ENCODE results near the gene AVPR2. TPM values are rescaled to one million over a fixed set of nuclear protein-coding genes. Genes with fewer than 3 reads are reported as not detected.

AVPR2 gene
- total and polyA plus RNA-seq, 2 donors (not counting 1 experiment from before 2014, with no cell fraction given) = not detected

DNA sequence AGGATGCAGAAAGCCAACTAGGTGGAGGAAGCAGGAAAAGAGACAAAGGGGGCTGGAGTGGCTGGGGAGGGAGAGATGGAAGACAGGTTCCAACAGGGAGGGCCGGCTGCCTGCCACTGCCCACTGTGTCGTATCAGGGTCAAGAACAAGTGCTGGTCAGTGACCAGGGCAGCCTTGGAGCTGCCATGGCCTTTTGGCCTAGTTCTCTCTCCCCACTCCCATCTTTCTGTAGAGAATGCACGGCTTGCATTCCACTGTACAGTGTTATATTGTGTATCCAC is 30.4 kb upstream of the AVPR2 start:
- Histone ChIP-seq H3K9me3 (ENCODE audit: control insufficient read depth, insufficient read depth, low read depth, low read length) (no peaks in the 10 kb centered on the region), H3K4me1 (ENCODE audit: control insufficient read depth, extremely low read depth, insufficient read depth, low read length) (no peaks in the 10 kb centered on the region), H2AFZ (ENCODE audit: low read length) (no peak overlapping the region), H3K4me3 (replicated peaks in 1 of 4; ENCODE audit: control extremely low read depth in 1 of 4, insufficient read depth in 1 of 4, low read depth in 3 of 4, low read length in 4 of 4) (no peak overlapping the region), H3K27me3 (ENCODE audit: control insufficient read depth, insufficient read depth, low read length) (no peaks in the 10 kb centered on the region), H3K9ac (ENCODE audit: insufficient read depth, low read length) (no peak overlapping the region), H3K79me2 (ENCODE audit: control insufficient read depth, insufficient read depth, low read length) (no peaks in the 10 kb centered on the region), H3K36me3 (ENCODE audit: control insufficient read depth, insufficient read depth, low read length) (no peaks in the 10 kb centered on the region), H4K20me1 (ENCODE audit: control insufficient read depth, extremely low read depth, insufficient read depth, low read length) (no peaks in the 10 kb centered on the region), H3K4me2 (ENCODE audit: extremely low read depth, insufficient read depth, low read length) (no peak overlapping the region), H3K27ac (ENCODE audit: insufficient read depth, low read length) (no peak overlapping the region)
- TF ChIP-seq, protein P1, sequence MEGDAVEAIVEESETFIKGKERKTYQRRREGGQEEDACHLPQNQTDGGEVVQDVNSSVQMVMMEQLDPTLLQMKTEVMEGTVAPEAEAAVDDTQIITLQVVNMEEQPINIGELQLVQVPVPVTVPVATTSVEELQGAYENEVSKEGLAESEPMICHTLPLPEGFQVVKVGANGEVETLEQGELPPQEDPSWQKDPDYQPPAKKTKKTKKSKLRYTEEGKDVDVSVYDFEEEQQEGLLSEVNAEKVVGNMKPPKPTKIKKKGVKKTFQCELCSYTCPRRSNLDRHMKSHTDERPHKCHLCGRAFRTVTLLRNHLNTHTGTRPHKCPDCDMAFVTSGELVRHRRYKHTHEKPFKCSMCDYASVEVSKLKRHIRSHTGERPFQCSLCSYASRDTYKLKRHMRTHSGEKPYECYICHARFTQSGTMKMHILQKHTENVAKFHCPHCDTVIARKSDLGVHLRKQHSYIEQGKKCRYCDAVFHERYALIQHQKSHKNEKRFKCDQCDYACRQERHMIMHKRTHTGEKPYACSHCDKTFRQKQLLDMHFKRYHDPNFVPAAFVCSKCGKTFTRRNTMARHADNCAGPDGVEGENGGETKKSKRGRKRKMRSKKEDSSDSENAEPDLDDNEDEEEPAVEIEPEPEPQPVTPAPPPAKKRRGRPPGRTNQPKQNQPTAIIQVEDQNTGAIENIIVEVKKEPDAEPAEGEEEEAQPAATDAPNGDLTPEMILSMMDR (conservative IDR thresholded peaks at IDR 0.05 in 1 of 2, IDR thresholded peaks at IDR 0.05 in 1 of 2; ENCODE audit: low read depth in 1 of 2, low read length in 2 of 2) = no peak
- TF ChIP-seq EZH2 (IDR thresholded peaks at IDR 0.05; ENCODE audit: low read length, missing control alignments) = no peak
- no peak for DNase-seq (ENCODE audit: low read depth in 2 of 2)

DNA sequence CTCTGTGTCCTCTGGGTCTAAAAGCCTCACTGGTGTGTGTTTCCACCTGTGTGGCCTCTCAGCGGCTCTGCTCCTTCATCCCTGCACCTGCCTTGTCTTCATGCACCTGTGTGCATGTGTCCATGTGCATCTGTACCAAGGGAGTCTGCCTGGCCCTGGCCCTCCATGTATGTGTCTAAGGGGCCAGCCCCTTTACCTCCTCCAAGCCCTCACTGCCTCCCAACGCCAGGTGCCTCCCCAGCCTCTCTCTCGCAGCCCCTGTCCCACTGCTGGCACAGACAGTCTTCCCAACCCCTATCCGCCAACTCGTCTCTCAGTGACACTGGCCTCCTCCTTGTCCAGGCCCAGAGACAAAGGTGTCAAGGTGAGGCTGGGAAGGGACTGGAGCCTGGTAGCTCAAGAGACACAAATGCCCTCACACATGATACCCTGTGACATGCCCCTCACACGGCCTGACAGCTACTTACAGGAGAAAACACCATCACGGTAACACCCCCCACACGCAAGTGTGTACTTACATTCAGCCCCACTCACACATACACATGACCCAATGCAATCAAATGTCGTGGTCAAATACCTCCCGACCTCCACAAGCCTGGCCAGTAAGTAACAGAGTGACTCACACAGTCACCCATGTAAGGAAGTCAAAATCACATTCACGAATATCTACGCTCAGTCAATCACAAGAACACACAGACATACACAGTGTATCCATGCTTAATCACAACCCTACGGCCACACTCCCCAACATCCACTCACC is 29.9 kb upstream of the AVPR2 start:
- H3K4me3 ChIP-seq (replicated peaks in 1 of 4; ENCODE audit: control extremely low read depth in 1 of 4, insufficient read depth in 1 of 4, low read depth in 3 of 4, low read length in 4 of 4) = no peak overlapping the region
- no peaks in the 10 kb centered on the region for H3K27me3 ChIP-seq (ENCODE audit: control insufficient read depth, insufficient read depth, low read length)
- peak in 1 of 2 donors; percentile 4 for DNase-seq (ENCODE audit: low read depth in 2 of 2)
- no peak overlapping the region for H3K27ac ChIP-seq (ENCODE audit: insufficient read depth, low read length)
- no peak overlapping the region for H3K4me2 ChIP-seq (ENCODE audit: extremely low read depth, insufficient read depth, low read length)
- no peaks in the 10 kb centered on the region for H3K79me2 ChIP-seq (ENCODE audit: control insufficient read depth, insufficient read depth, low read length)
- H2AFZ ChIP-seq (ENCODE audit: low read length) = no peak overlapping the region
- H3K4me1 ChIP-seq (ENCODE audit: control insufficient read depth, extremely low read depth, insufficient read depth, low read length) = no peaks in the 10 kb centered on the region
- H3K9ac ChIP-seq (ENCODE audit: insufficient read depth, low read length) = no peak overlapping the region
- TF ChIP-seq, protein P1 (conservative IDR thresholded peaks at IDR 0.05 in 1 of 2, IDR thresholded peaks at IDR 0.05 in 1 of 2; ENCODE audit: low read depth in 1 of 2, low read length in 2 of 2) = no peak
- no peak for TF ChIP-seq EZH2 (IDR thresholded peaks at IDR 0.05; ENCODE audit: low read length, missing control alignments)
- no peaks in the 10 kb centered on the region for H4K20me1 ChIP-seq (ENCODE audit: control insufficient read depth, extremely low read depth, insufficient read depth, low read length)
- H3K36me3 ChIP-seq (ENCODE audit: control insufficient read depth, insufficient read depth, low read length) = no peaks in the 10 kb centered on the region
- no peaks in the 10 kb centered on the region for H3K9me3 ChIP-seq (ENCODE audit: control insufficient read depth, insufficient read depth, low read depth, low read length)

DNA sequence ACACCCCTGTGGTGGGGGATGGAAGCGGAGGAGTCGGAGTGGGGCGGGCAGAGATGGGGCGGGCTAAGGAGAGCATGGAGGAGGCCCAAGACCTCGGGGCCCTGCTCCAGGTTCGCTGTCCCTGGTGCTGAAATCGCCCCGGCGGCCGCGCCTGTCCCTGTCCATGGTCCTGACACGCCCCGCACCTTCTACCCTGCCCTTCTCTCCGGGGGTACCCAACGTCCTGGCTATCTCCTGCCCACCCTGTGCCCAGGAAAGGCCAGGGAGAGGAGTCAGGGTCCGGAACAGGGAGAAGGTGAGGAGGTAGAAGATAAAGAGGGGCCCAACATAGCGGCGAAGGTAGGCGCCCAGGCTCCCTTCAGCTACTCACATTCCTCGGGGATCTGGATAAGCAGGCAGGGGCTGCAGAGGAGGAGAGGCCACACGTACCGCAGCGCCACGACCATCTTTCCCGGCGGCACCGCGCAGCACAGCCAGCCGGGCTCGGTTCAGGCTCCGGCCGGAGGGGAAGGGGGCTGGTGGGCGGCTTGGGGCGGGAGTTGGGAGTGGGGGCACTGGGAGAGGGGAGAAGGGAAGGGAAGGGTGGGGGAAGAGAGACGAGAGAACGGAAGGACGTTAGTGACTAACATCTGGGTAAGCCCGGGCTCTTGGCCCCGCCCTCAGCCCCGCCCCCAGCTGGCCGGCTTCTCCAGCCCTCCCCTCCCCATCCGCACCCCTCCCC is 28.9 kb upstream of the AVPR2 start:
- no peaks in the 10 kb centered on the region for H3K36me3 ChIP-seq (ENCODE audit: control insufficient read depth, insufficient read depth, low read length)
- DNase-seq (ENCODE audit: low read depth in 2 of 2) = peak; percentile 8 to 11
- H3K27me3 ChIP-seq (ENCODE audit: control insufficient read depth, insufficient read depth, low read length) = no peaks in the 10 kb centered on the region
- no peaks in the 10 kb centered on the region for H4K20me1 ChIP-seq (ENCODE audit: control insufficient read depth, extremely low read depth, insufficient read depth, low read length)
- H3K4me1 ChIP-seq (ENCODE audit: control insufficient read depth, extremely low read depth, insufficient read depth, low read length) = no peaks in the 10 kb centered on the region
- H3K9ac ChIP-seq (ENCODE audit: insufficient read depth, low read length) = no peak overlapping the region
- H3K79me2 ChIP-seq (ENCODE audit: control insufficient read depth, insufficient read depth, low read length) = no peaks in the 10 kb centered on the region
- H3K9me3 ChIP-seq (ENCODE audit: control insufficient read depth, insufficient read depth, low read depth, low read length) = no peaks in the 10 kb centered on the region
- no peak overlapping the region for H3K27ac ChIP-seq (ENCODE audit: insufficient read depth, low read length)
- no peak overlapping the region for H3K4me2 ChIP-seq (ENCODE audit: extremely low read depth, insufficient read depth, low read length)
- H3K4me3 ChIP-seq (replicated peaks in 1 of 4; ENCODE audit: control extremely low read depth in 1 of 4, insufficient read depth in 1 of 4, low read depth in 3 of 4, low read length in 4 of 4) = no peak overlapping the region
- H2AFZ ChIP-seq (ENCODE audit: low read length) = no peak overlapping the region
- TF ChIP-seq, protein P1 (conservative IDR thresholded peaks at IDR 0.05 in 1 of 2, IDR thresholded peaks at IDR 0.05 in 1 of 2; ENCODE audit: low read depth in 1 of 2, low read length in 2 of 2) = no peak
- no peak for TF ChIP-seq EZH2 (IDR thresholded peaks at IDR 0.05; ENCODE audit: low read length, missing control alignments)

Data from fibroblast of lung (primary cell).